Measurements from ENCODE around the gene CSNK1D. TPM values are rescaled to one million over a fixed set of nuclear protein-coding genes. Genes with fewer than 3 reads are reported as not detected.
A peak's percentile ranks its signal among the peaks of the same experiment; 100 is the strongest.

Gene CSNK1D
- total and polyA plus RNA-seq, 10 of the 15 experiments (the other 5 are each of a cell fraction or from before 2014, with no cell fraction given), result 5.7 to 105 (median 58.1) TPM

DNA sequence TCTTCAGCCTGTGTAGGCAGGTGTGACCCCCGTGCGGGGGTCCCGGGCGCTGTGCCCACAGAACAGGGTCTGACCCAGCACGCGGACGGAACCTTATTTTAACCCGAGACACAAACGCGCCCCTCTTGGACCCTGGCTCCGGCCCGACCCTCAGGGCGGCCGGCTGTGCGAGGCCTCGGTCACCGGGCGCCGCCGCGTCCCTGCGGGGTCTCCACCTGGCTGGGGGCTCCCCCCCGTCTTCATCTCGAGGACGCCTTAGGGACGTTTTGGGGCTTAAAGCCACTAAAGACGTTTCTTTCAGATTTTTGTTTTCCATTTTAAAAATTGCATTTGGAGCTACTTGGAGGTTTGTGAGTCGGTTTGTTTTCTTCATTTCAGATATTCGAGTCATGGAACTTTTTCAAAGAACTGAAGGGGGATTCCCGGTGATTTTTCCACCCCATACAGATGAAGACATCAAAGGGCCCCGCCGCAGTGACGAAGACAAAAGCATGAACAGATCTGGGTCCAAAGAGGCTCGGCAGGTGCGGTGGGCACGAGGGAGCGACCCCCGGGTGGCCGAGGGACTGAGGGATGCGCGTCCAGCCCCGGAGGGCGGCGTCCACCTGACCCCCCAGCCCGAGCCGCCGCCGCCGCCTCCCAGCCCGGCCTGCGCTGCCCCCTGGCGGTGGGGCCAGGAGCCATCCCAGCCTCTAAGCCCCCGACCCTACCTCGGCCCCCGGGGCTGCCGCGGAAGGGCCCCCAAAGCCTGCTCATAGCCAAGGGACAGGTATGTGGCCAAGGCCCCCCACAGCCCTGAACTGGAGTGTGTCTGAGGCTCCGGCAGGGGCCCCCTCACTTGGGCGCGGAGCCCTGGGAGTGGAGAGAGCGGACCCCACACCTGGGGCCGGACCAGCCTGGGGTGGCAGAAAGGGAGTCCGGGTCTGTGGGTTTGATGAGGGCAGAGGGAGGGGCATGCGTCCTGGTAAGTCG is 47.7 kb upstream of the CSNK1D start:
- ChIA-PET SMC1A (ENCODE audit: uncharacterized antibody, unreplicated experiment) (interaction anchor here (0.6 to 4.1 kb wide), 9 partner anchors 12 to 291 kb away, joined by 3 to 42 read pairs (median 5); no protein-coding TSS in a partner anchor), CTCF (interaction anchor here (0.6 to 6.2 kb wide), 17 partner anchors 10 to 191 kb away, joined by 3 to 94 read pairs (median 3); no protein-coding TSS in a partner anchor), RAD21 (ENCODE audit: unreplicated experiment) (interaction anchor here (0.6 to 6.5 kb wide), 7 partner anchors 20 to 826 kb away, joined by 3 to 77 read pairs (median 7); no protein-coding TSS in a partner anchor), POLR2A (interaction anchor here (0.9 to 1.0 kb wide), 4 partner anchors 20 to 112 kb away, joined by 3 to 5 read pairs (median 4); no protein-coding TSS in a partner anchor)
- Histone ChIP-seq H3K79me2 (ENCODE audit: control insufficient read depth, insufficient read depth, low read length) (no peaks in the 10 kb centered on the region), H3K4me1 (ENCODE audit: control insufficient read depth, insufficient read depth, low read length) (no peaks in the 10 kb centered on the region; the same call in 1 of the 2 replicates), H3K27me3 (replicated peaks in 1 of 2; ENCODE audit: control insufficient read depth in 2 of 2, insufficient read depth in 2 of 2, low read length in 1 of 2) (no peaks in the 10 kb centered on the region; a peak in 1 of 4 replicates), H2AFZ (ENCODE audit: control insufficient read depth, low read depth, low read length) (peak overlapping the region; percentile 69), H3K4me3 (peak overlapping the region; percentile 41; the same call in 1 of the 2 replicates), H3K9ac (ENCODE audit: control insufficient read depth, insufficient read depth, low read length) (no peak overlapping the region), H3K36me3 (ENCODE audit: control insufficient read depth in 2 of 2, insufficient read depth in 2 of 2, low read length in 1 of 2) (no peaks in the 10 kb centered on the region), H3K27ac (ENCODE audit: control insufficient read depth, insufficient read depth) (no peak overlapping the region), H3K9me3 (replicated peaks; ENCODE audit: control insufficient read depth, insufficient read depth, low read length) (no peaks in the 10 kb centered on the region; the same call in 1 of the 3 replicates), H4K20me1 (ENCODE audit: control insufficient read depth, insufficient read depth) (no peaks in the 10 kb centered on the region), H3K4me2 (ENCODE audit: control insufficient read depth, insufficient read depth) (peak overlapping the region; percentile 71)
- peak; percentile 88 for ATAC-seq
- in situ Hi-C loops (cut with MboI) (no loop called here), intact Hi-C loops (cut with micrococcal nuclease; ENCODE audit: unreplicated experiment) (loop anchor here (1.0 kb wide), 2 partner anchors 19 to 77 kb away; no protein-coding TSS in a partner anchor)
- DNase-seq (ENCODE audit: low read depth, low spot score), result no peak
- FAIRE-seq, result no peak
- 31% methylated on average over 64 of the region's 65 CpGs for WGBS (ENCODE audit: insufficient coverage, insufficient replicate concordance, low lambda C conversion rate, missing lambda C conversion rate)
- BruUV-seq (replicated peaks), result no TSS peak
- TF ChIP-seq ZNF384 (IDR thresholded peaks at IDR 0.05; ENCODE audit: borderline replicate concordance, low read depth, low read length) (no peak), ZNF592 (IDR thresholded peaks at IDR 0.05) (no peak), SMARCA5 (IDR thresholded peaks at IDR 0.05) (peak; percentile 88; the same call in 1 of the 2 replicates), NR2C2 (IDR thresholded peaks at IDR 0.05; ENCODE audit: borderline replicate concordance, control insufficient read depth, insufficient read length, low read depth) (no peak), BACH1 (IDR thresholded peaks at IDR 0.05; ENCODE audit: borderline replicate concordance) (peak; percentile 55; the same call in 1 of the 2 replicates), SMAD5 (IDR thresholded peaks at IDR 0.05; ENCODE audit: low read depth) (no peak), ZNF24 (IDR thresholded peaks at IDR 0.05) (0 out of 2 replicates have a peak, but pooled peaks have one; percentile 24), FOXM1 (IDR thresholded peaks at IDR 0.05; ENCODE audit: low read depth, low read length) (no peak), HDAC6 (IDR thresholded peaks at IDR 0.05; ENCODE audit: unreplicated experiment) (no peak), IKZF1 (conservative IDR thresholded peaks at IDR 0.05) (peak; percentile 63), RUNX3 (IDR thresholded peaks at IDR 0.05; ENCODE audit: low read length) (no peak), TAF1 (IDR thresholded peaks at IDR 0.05; ENCODE audit: borderline replicate concordance, low read depth, low read length) (no peak), TCF12 (IDR thresholded peaks at IDR 0.05; ENCODE audit: low read depth, low read length) (no peak), MTA3 (IDR thresholded peaks at IDR 0.05; ENCODE audit: borderline replicate concordance, low read length) (no peak), NFYB (IDR thresholded peaks at IDR 0.05; ENCODE audit: insufficient read depth, low read depth, low read length) (no peak), CEBPB (IDR thresholded peaks at IDR 0.05; ENCODE audit: borderline replicate concordance in 1 of 2, low read depth in 2 of 2, low read length in 2 of 2) (no peak), YBX1 (IDR thresholded peaks at IDR 0.05) (no peak)
- TF ChIP-seq, protein P1, sequence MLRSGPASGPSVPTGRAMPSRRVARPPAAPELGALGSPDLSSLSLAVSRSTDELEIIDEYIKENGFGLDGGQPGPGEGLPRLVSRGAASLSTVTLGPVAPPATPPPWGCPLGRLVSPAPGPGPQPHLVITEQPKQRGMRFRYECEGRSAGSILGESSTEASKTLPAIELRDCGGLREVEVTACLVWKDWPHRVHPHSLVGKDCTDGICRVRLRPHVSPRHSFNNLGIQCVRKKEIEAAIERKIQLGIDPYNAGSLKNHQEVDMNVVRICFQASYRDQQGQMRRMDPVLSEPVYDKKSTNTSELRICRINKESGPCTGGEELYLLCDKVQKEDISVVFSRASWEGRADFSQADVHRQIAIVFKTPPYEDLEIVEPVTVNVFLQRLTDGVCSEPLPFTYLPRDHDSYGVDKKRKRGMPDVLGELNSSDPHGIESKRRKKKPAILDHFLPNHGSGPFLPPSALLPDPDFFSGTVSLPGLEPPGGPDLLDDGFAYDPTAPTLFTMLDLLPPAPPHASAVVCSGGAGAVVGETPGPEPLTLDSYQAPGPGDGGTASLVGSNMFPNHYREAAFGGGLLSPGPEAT (IDR thresholded peaks at IDR 0.05; ENCODE audit: low read depth), result no peak; the same call in 1 of the 2 replicates

All from GM12878 (cell line).